Suprapubic skin (tissue), 4 donors: ENCODE results near the gene ANKMY1.

ENCODE experiments used
- POLR2A ChIP-seq, 2 donors: fragments of 450-650 bp; IDR thresholded peaks; one replicate each; pipeline ENCODE4 v1.6.1; 2017; ENCODE audit warnings: antibody characterized with exemption in 2 of 2, mild to moderate bottlenecking in 2 of 2, moderate library complexity in 2 of 2
- POLR2AphosphoS5 ChIP-seq, 3 donors: sonication (generic); formaldehyde crosslinking; IDR thresholded peaks; one replicate each; pipeline ENCODE4 v1.6.1; 2017; ENCODE audit warnings: antibody characterized with exemption in 3 of 3
- TF ChIP-seq, protein P1 (sequence below), 2 donors: fragments of 200-600 bp in 1 of 2; fragments of 450-650 bp in 1 of 2; sonication (generic) in 1 of 2; IDR thresholded peaks; one replicate each; pipeline ENCODE4 v1.5.1; 2016 to 2019; ENCODE audit warnings: antibody characterized with exemption in 2 of 2, mild to moderate bottlenecking in 1 of 2, moderate library complexity in 1 of 2

DNA sequence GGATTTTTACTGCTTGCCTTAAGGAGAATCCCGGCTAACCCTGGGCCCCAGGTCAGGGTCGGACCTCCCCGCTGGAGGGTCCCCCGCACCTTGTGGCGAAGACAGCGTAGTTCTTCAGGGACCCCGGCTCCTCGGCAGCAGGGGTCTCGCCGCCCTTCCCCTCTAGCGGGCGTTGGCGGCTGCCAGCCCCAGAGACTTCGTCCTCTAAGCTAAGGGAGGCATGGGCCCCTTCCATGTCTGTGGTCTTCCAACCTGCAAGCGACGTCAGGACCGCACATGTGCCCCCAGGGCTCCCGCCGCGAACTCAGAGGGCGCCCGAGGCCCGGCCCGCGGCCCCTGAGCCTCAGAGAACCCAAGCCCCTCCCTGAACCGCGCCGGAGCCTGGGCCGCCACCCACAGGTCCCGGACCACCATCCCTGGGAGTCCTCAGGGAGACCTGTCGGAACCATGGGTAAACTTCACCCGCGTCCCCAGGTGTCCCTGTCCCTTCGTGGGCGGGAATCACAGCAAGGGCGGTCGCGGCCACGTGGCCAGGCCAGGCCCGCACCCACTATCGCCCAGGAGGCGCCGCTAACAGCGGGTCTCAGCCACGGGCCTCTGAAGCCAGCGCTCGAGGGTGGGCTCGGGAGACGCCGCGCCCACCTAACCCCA lies 562 bp downstream of the ANKMY1 start:
- TF ChIP-seq POLR2A (IDR thresholded peaks at IDR 0.05) (no peak), POLR2AphosphoS5 (IDR thresholded peaks at IDR 0.05) (no peak)
- TF ChIP-seq, protein P1, sequence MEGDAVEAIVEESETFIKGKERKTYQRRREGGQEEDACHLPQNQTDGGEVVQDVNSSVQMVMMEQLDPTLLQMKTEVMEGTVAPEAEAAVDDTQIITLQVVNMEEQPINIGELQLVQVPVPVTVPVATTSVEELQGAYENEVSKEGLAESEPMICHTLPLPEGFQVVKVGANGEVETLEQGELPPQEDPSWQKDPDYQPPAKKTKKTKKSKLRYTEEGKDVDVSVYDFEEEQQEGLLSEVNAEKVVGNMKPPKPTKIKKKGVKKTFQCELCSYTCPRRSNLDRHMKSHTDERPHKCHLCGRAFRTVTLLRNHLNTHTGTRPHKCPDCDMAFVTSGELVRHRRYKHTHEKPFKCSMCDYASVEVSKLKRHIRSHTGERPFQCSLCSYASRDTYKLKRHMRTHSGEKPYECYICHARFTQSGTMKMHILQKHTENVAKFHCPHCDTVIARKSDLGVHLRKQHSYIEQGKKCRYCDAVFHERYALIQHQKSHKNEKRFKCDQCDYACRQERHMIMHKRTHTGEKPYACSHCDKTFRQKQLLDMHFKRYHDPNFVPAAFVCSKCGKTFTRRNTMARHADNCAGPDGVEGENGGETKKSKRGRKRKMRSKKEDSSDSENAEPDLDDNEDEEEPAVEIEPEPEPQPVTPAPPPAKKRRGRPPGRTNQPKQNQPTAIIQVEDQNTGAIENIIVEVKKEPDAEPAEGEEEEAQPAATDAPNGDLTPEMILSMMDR (IDR thresholded peaks at IDR 0.05) = no peak
